ENCODE data around the gene ACBD4. TPM values are rescaled to one million over a fixed set of nuclear protein-coding genes. Genes with fewer than 3 reads are reported as not detected.
A peak's percentile ranks its signal among the peaks of the same experiment; 100 is the strongest.

Gene ACBD4
- total and polyA plus RNA-seq, 2 of the 13 experiments (the other 11 are each of a cell fraction or from before 2014, with no cell fraction given), result 16.1 to 26.9 TPM

DNA sequence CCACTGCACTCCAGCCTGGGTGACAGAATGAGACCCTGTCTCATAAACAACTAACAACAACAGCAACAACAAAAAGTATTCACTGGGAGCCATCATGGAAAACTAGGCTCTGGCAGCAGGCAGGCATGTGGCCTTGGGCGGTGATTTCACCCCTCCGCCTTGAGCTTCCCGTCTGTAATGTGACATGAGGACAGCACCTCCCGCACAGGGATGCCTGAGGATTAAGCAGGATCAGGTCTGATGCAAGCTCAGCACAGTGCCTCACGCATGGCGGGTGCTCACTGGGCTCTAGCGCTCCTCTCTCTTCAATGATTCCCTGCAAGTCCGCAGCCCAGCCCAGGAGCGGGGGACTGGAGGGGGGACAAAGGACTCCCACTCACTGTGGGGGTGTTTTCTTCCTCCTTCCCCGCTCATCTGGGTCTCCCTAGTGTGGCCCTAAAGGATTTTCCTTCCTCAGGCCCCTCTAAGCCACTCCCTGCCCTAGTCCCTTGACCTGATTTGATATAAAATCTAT lies 6.0 kb upstream of the ACBD4 start (continued):
- TF ChIP-seq, protein P1, sequence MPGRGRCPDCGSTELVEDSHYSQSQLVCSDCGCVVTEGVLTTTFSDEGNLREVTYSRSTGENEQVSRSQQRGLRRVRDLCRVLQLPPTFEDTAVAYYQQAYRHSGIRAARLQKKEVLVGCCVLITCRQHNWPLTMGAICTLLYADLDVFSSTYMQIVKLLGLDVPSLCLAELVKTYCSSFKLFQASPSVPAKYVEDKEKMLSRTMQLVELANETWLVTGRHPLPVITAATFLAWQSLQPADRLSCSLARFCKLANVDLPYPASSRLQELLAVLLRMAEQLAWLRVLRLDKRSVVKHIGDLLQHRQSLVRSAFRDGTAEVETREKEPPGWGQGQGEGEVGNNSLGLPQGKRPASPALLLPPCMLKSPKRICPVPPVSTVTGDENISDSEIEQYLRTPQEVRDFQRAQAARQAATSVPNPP (CRISPR knock-in tag; IDR thresholded peaks at IDR 0.05), result no peak
- TF ChIP-seq HNF4A (CRISPR knock-in tag; IDR thresholded peaks at IDR 0.05) (0 out of 2 replicates have a peak, but pooled peaks have one; percentile 31), ZUFSP (CRISPR knock-in tag; IDR thresholded peaks at IDR 0.05; ENCODE audit: borderline replicate concordance) (no peak), SNAI1 (CRISPR knock-in tag; IDR thresholded peaks at IDR 0.05; ENCODE audit: borderline replicate concordance) (no peak), ZNF777 (CRISPR knock-in tag; IDR thresholded peaks at IDR 0.05) (no peak), NR2C2 (CRISPR knock-in tag; IDR thresholded peaks at IDR 0.05; ENCODE audit: borderline replicate concordance) (no peak), AGO2 (optimal IDR thresholded peaks at IDR 0.05; ENCODE audit: low read depth, low read length) (no peak), HMG20A (CRISPR knock-in tag; IDR thresholded peaks at IDR 0.05; ENCODE audit: borderline replicate concordance) (peak; percentile 47; the same call in 1 of the 2 replicates), SOX13 (IDR thresholded peaks at IDR 0.05) (no peak), SOX13 (CRISPR knock-in tag; conservative IDR thresholded peaks at IDR 0.05 in 1 of 2, IDR thresholded peaks at IDR 0.05 in 1 of 2) (peak in 1 of 2 experiments; percentile 75; a peak in 2 of 4 replicates), PTBP1 (IDR thresholded peaks at IDR 0.05; ENCODE audit: low read depth, low read length, poor library complexity, severe bottlenecking) (no peak), ZHX1 (CRISPR knock-in tag; IDR thresholded peaks at IDR 0.05; ENCODE audit: low read depth) (no peak), KLF15 (CRISPR knock-in tag; IDR thresholded peaks at IDR 0.05; ENCODE audit: borderline replicate concordance) (no peak), ZNF143 (CRISPR knock-in tag; IDR thresholded peaks at IDR 0.05) (0 out of 2 replicates have a peak, but pooled peaks have one; percentile 16), RARA (CRISPR knock-in tag; IDR thresholded peaks at IDR 0.05) (peak; percentile 75), ZNF567 (CRISPR knock-in tag; IDR thresholded peaks at IDR 0.05; ENCODE audit: borderline replicate concordance) (no peak; the same call in 1 of the 2 replicates), RFXANK (CRISPR knock-in tag; IDR thresholded peaks at IDR 0.05) (no peak)
- TF ChIP-seq, protein P2, sequence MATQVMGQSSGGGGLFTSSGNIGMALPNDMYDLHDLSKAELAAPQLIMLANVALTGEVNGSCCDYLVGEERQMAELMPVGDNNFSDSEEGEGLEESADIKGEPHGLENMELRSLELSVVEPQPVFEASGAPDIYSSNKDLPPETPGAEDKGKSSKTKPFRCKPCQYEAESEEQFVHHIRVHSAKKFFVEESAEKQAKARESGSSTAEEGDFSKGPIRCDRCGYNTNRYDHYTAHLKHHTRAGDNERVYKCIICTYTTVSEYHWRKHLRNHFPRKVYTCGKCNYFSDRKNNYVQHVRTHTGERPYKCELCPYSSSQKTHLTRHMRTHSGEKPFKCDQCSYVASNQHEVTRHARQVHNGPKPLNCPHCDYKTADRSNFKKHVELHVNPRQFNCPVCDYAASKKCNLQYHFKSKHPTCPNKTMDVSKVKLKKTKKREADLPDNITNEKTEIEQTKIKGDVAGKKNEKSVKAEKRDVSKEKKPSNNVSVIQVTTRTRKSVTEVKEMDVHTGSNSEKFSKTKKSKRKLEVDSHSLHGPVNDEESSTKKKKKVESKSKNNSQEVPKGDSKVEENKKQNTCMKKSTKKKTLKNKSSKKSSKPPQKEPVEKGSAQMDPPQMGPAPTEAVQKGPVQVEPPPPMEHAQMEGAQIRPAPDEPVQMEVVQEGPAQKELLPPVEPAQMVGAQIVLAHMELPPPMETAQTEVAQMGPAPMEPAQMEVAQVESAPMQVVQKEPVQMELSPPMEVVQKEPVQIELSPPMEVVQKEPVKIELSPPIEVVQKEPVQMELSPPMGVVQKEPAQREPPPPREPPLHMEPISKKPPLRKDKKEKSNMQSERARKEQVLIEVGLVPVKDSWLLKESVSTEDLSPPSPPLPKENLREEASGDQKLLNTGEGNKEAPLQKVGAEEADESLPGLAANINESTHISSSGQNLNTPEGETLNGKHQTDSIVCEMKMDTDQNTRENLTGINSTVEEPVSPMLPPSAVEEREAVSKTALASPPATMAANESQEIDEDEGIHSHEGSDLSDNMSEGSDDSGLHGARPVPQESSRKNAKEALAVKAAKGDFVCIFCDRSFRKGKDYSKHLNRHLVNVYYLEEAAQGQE (IDR thresholded peaks at IDR 0.05; ENCODE audit: borderline replicate concordance in 1 of 2, low read depth in 1 of 2, low read length in 2 of 2), result no peak
- TF ChIP-seq, protein P3, sequence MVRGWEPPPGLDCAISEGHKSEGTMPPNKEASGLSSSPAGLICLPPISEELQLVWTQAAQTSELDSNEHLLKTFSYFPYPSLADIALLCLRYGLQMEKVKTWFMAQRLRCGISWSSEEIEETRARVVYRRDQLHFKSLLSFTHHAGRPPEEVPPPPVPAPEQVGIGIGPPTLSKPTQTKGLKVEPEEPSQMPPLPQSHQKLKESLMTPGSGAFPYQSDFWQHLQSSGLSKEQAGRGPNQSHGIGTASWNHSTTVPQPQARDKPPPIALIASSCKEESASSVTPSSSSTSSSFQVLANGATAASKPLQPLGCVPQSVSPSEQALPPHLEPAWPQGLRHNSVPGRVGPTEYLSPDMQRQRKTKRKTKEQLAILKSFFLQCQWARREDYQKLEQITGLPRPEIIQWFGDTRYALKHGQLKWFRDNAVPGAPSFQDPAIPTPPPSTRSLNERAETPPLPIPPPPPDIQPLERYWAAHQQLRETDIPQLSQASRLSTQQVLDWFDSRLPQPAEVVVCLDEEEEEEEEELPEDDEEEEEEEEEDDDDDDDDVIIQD (CRISPR knock-in tag; IDR thresholded peaks at IDR 0.05; ENCODE audit: low read depth), result no peak
